Measurements from ENCODE around the gene CHRNB4.

DNA sequence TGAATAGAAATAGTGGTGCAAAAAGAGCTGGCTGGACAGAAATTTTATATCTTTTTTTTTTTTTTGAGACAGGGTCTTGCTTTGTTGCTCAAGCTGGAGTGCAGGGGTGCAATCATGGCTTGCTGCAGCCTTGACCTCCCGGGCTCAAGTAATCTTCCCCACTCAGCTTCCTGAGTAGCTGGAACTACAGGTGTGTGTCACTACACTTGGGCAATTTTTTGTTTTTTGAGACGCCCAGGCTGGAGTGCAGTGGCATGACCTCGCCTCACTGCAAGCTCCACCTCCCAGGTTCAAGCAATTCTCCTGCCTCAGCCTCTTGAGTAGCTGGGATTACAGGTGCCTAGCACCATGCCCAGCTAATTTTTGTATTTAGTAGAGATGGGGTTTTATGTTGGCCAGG lies 42.7 kb downstream of the CHRNB4 start:
- TF ChIP-seq, protein P1, sequence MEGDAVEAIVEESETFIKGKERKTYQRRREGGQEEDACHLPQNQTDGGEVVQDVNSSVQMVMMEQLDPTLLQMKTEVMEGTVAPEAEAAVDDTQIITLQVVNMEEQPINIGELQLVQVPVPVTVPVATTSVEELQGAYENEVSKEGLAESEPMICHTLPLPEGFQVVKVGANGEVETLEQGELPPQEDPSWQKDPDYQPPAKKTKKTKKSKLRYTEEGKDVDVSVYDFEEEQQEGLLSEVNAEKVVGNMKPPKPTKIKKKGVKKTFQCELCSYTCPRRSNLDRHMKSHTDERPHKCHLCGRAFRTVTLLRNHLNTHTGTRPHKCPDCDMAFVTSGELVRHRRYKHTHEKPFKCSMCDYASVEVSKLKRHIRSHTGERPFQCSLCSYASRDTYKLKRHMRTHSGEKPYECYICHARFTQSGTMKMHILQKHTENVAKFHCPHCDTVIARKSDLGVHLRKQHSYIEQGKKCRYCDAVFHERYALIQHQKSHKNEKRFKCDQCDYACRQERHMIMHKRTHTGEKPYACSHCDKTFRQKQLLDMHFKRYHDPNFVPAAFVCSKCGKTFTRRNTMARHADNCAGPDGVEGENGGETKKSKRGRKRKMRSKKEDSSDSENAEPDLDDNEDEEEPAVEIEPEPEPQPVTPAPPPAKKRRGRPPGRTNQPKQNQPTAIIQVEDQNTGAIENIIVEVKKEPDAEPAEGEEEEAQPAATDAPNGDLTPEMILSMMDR (IDR thresholded peaks at IDR 0.05; ENCODE audit: extremely low read depth in 1 of 2, insufficient read depth in 1 of 2, low read depth in 1 of 2, low read length in 2 of 2): no peak
- TF ChIP-seq MYC (IDR thresholded peaks at IDR 0.05; ENCODE audit: low read depth, low read length): no peak

All from endothelial cell of umbilical vein (primary cell).